Uterus (tissue), 4 donors: ENCODE results near the gene NBEA. TPM values are rescaled to one million over a fixed set of nuclear protein-coding genes. Genes with fewer than 3 reads are reported as not detected.
A peak's percentile ranks its signal among the peaks of the same experiment; 100 is the strongest.

Source experiments
- DNase-seq, 2 donors: peaks; one replicate each; pipeline ENCODE4 v3.0.0-alpha.2; 2019 to 2020
- H3K27ac ChIP-seq, 2 donors: fragments of 200-600 bp; sonication (generic); 1 replicate in 1 of 2; 2 replicates in 1 of 2; pipeline ENCODE4 v1.5.1; 2016 to 2018
- H3K27me3 ChIP-seq, 2 donors: fragments of 200-600 bp; sonication (generic); one replicate each; pipeline ENCODE4 v1.5.1; 2018 to 2019; ENCODE audit warnings: control low read depth in 1 of 2
- H3K36me3 ChIP-seq, 2 donors: fragments of 200-600 bp; sonication (generic); one replicate each; pipeline ENCODE4 v1.5.1; 2019; ENCODE audit warnings: control low read depth in 1 of 2
- H3K4me1 ChIP-seq, 2 donors: fragments of 200-600 bp; sonication (generic); one replicate each; pipeline ENCODE4 v1.5.1; 2018 to 2019; ENCODE audit warnings: control low read depth in 1 of 2
- H3K4me3 ChIP-seq, 2 donors: fragments of 200-600 bp; sonication (generic); 1 replicate in 1 of 2; 2 replicates in 1 of 2; pipeline ENCODE4 v1.5.1; 2018 to 2019; ENCODE audit warnings: mild to moderate bottlenecking in 1 of 2
- H3K9me3 ChIP-seq, 2 donors: fragments of 200-600 bp; sonication (generic); one replicate each; pipeline ENCODE4 v1.5.1; 2019; ENCODE audit warnings: control low read depth in 1 of 2
- POLR2A ChIP-seq, 2 donors: fragments of 450-650 bp; IDR thresholded peaks; one replicate each; pipeline ENCODE4 v1.6.1; 2016; ENCODE audit warnings: antibody characterized with exemption in 2 of 2, mild to moderate bottlenecking in 1 of 2, moderate library complexity in 1 of 2
- intact Hi-C: fragments of 100-400 bp; cut with DNase I; formaldehyde crosslinking; loops from one replicate; pipeline ENCODE4 v1.15.1; 2023; ENCODE audit warnings: low total_unique reads
- total RNA-seq, 4 donors: library from RNA; depleted of rRNA in 3 of 4; stranded (reverse); fragments of >200 nt in 3 of 4; gene quantifications; one replicate each; pipeline versions ENCODE4 v1.1.0 to v1.2.4, GENCODE V29; 2014 to 2023
- TF ChIP-seq, protein P1 (sequence below), 4 experiments: fragments of 200-600 bp in 2 of 4; fragments of 450-650 bp in 2 of 4; sonication (generic) in 2 of 4; IDR thresholded peaks; one replicate each; pipeline ENCODE4 v1.5.1; 2016 to 2019; ENCODE audit warnings: antibody characterized with exemption in 4 of 4, mild to moderate bottlenecking in 2 of 4, moderate library complexity in 1 of 4
- donor health status: DM: yes; HTN: yes; CAD: no.

Gene NBEA
- total RNA-seq, 4 donors from 2014 or later, result 15.6 to 58.1 (median 37.3) TPM

GRCh38 chr13:35146686-35147085, 204.6 kb downstream of the NBEA start:
- Histone ChIP-seq H3K4me1 (no peaks in the 10 kb centered on the region), H3K4me3 (no peak overlapping the region), H3K36me3 (no peaks in the 10 kb centered on the region), H3K27ac (no peak overlapping the region), H3K27me3 (no peaks in the 10 kb centered on the region), H3K9me3 (no peaks in the 10 kb centered on the region)
- no peak for TF ChIP-seq POLR2A (IDR thresholded peaks at IDR 0.05)
- TF ChIP-seq, protein P1, sequence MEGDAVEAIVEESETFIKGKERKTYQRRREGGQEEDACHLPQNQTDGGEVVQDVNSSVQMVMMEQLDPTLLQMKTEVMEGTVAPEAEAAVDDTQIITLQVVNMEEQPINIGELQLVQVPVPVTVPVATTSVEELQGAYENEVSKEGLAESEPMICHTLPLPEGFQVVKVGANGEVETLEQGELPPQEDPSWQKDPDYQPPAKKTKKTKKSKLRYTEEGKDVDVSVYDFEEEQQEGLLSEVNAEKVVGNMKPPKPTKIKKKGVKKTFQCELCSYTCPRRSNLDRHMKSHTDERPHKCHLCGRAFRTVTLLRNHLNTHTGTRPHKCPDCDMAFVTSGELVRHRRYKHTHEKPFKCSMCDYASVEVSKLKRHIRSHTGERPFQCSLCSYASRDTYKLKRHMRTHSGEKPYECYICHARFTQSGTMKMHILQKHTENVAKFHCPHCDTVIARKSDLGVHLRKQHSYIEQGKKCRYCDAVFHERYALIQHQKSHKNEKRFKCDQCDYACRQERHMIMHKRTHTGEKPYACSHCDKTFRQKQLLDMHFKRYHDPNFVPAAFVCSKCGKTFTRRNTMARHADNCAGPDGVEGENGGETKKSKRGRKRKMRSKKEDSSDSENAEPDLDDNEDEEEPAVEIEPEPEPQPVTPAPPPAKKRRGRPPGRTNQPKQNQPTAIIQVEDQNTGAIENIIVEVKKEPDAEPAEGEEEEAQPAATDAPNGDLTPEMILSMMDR (IDR thresholded peaks at IDR 0.05), result no peak
- no peak for DNase-seq
- intact Hi-C loops, result no loop called here

DNA sequence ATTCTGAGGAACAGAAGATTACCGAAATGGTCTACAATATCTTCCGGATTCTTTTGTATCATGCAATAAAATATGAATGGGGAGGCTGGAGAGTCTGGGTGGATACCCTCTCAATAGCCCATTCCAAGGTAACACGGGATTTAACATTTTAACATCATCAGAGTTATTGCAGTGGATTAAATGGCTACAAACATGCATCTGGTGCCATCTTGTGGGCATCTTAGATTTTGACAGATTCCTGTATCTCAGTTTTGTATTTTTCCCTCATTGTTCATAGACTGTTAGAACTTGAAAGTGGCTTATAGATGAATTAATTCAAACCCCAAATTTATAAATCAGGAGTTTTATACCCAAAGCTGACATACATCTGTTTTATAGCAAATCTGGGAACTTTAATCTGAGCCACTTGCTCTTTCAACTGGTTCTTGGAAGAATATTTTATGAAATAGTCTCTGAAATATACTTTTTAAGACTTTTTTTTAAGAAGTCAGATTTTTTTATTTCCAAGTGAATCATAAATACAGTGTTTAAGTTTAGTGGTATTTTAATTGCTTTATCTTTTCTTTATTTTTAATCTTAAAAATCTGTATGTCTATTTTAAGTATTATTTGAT, 215.2 kb downstream of the NBEA start:
- Histone ChIP-seq H3K27me3 (no peaks in the 10 kb centered on the region), H3K4me1 (no peaks in the 10 kb centered on the region), H3K9me3 (no peaks in the 10 kb centered on the region), H3K36me3 (no peaks in the 10 kb centered on the region), H3K4me3 (no peak overlapping the region), H3K27ac (no peak overlapping the region)
- TF ChIP-seq, protein P1 (IDR thresholded peaks at IDR 0.05), result peak; percentile 68 to 72 (median 70)
- TF ChIP-seq POLR2A (IDR thresholded peaks at IDR 0.05), result no peak
- intact Hi-C loops, result no loop called here
- peak in 1 of 2 donors; percentile 25 for DNase-seq

GRCh38 chr13:35159041-35159440, 217.0 kb downstream of the NBEA start:
- TF ChIP-seq, protein P1 (IDR thresholded peaks at IDR 0.05), result no peak
- TF ChIP-seq POLR2A (IDR thresholded peaks at IDR 0.05), result no peak
- no peaks in the 10 kb centered on the region for H3K4me1 ChIP-seq
- H3K4me3 ChIP-seq, result no peak overlapping the region
- H3K27me3 ChIP-seq, result no peaks in the 10 kb centered on the region
- DNase-seq, result no peak
- intact Hi-C loops, result no loop called here
- no peaks in the 10 kb centered on the region for H3K9me3 ChIP-seq
- no peaks in the 10 kb centered on the region for H3K36me3 ChIP-seq
- no peak overlapping the region for H3K27ac ChIP-seq

GRCh38 chr13:35160896-35161295, 218.8 kb downstream of the NBEA start:
- intact Hi-C loops, result no loop called here
- no peak for TF ChIP-seq POLR2A (IDR thresholded peaks at IDR 0.05)
- TF ChIP-seq, protein P1 (IDR thresholded peaks at IDR 0.05), result no peak
- no peak for DNase-seq

DNA sequence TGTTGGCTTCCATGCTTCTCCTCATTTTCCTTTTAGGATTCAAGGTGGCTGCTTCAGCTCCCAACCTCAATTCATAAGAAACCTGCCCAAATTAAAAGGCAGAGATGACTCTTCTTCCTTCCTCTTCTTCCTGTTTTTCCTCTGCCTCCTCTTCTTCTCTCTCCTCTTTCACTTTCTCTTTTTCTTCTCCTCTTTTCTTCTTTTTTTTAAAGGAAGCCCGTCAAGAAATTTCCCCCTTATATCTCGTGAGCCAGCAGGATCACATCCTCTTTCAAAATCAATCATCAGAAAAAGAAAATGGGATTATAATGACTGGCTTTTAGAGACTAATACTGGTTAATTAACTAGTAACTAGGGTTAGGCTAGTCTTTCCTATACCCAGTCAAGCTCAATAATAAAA, 220.3 kb downstream of the NBEA start:
- TF ChIP-seq POLR2A (IDR thresholded peaks at IDR 0.05), result no peak
- TF ChIP-seq, protein P1 (IDR thresholded peaks at IDR 0.05), result no peak
- Histone ChIP-seq H3K27ac (no peak overlapping the region), H3K4me1 (no peaks in the 10 kb centered on the region), H3K36me3 (no peaks in the 10 kb centered on the region), H3K27me3 (no peaks in the 10 kb centered on the region), H3K9me3 (no peaks in the 10 kb centered on the region), H3K4me3 (no peak overlapping the region)
- intact Hi-C loops, result no loop called here
- DNase-seq, result no peak

More at GRCh38 chr13:35160896-35161295, 218.8 kb downstream of the NBEA start:
- H3K9me3 ChIP-seq, result no peaks in the 10 kb centered on the region
- no peaks in the 10 kb centered on the region for H3K4me1 ChIP-seq
- no peaks in the 10 kb centered on the region for H3K36me3 ChIP-seq
- no peaks in the 10 kb centered on the region for H3K27me3 ChIP-seq
- H3K4me3 ChIP-seq, result no peak overlapping the region
- H3K27ac ChIP-seq, result no peak overlapping the region
